Activated T-cell treated with anti-CD3 and anti-CD28 coated beads, Interleukin-2, amount 50 U/mL, for 4 hours (primary cell): ENCODE measurements around the gene F13B. TPM values are rescaled to one million over a fixed set of nuclear protein-coding genes. Genes with fewer than 3 reads are reported as not detected.
"Not testable (repeated sequence)": the region's sequence is repeated elsewhere in the genome, so short reads cannot be mapped to it uniquely, and the experiment has no call there.

Experiments
- ATAC-seq, 2 donors: fragments of 200-7000 bp; cut with Tn5 transposase; one replicate each; pipeline ENCODE4 v1.10.0; 2021
- DNase-seq: peaks from one replicate; pipeline ENCODE4 v3.0.0-alpha.2; 2020
- H3K27me3 Mint-ChIP-seq: one replicate; pipeline ENCODE4 v1.8.0; 2021; ENCODE audit warnings: low read depth, mixed read lengths
- H3K36me3 Mint-ChIP-seq: one replicate; pipeline ENCODE4 v1.8.0; 2022; ENCODE audit warnings: mixed read lengths; ENCODE audit not compliant: insufficient read depth
- H3K4me1 Mint-ChIP-seq: one replicate; pipeline ENCODE4 v1.8.0; 2021; ENCODE audit warnings: low read depth, mixed read lengths
- H3K4me3 Mint-ChIP-seq: one replicate; pipeline ENCODE4 v1.8.0; 2021; ENCODE audit warnings: mild to moderate bottlenecking, moderate library complexity, mixed read lengths
- H3K9me3 Mint-ChIP-seq: one replicate; pipeline ENCODE4 v1.8.0; 2021; ENCODE audit warnings: mixed read lengths
- total RNA-seq, 3 donors: library from RNA; stranded (reverse); gene quantifications; one replicate each; pipeline ENCODE4 v1.2.1, GENCODE V29; 2021

Gene F13B
- total RNA-seq, 3 donors from 2014 or later, result not detected

- ATAC-seq, result no peak
- Mint-ChIP-seq H3K27me3 (peaks cover 4% of the 10 kb centered on the region), H3K36me3 (no peaks in the 10 kb centered on the region), H3K4me3 (no peak overlapping the region), H3K9me3 (peaks cover 7% of the 10 kb centered on the region), H3K4me1 (no peaks in the 10 kb centered on the region)
- DNase-seq, result no peak
Measured at GRCh38 chr1:197076585-197076984, 9.5 kb upstream of the F13B start.

DNA sequence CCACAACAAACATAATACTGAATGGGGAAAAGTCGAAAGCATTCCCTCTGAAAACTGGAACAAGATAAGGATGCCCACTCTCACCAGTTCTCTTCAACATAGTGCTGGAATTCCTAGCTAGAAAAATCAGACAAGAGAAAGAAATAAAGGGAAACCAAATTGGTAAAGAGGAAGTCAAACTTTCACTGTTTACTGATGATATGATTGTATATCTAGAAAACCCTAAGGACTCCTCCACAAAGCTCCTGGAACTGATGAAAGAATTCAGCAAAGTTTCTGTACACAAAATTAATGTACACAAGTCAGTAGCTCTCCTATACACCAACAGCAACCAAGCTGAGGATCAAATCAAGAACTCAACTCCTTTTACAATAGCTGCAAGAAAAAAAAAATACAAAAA is 6.9 kb upstream of the F13B start:
- Mint-ChIP-seq H3K36me3 (no peaks in the 10 kb centered on the region), H3K4me1 (no peaks in the 10 kb centered on the region), H3K9me3 (no peaks in the 10 kb centered on the region), H3K4me3 (no peak overlapping the region), H3K27me3 (peaks cover 4% of the 10 kb centered on the region)
- no peak for DNase-seq
- ATAC-seq, result no peak

GRCh38 chr1:197067457-197067818 is 378 bp upstream of the F13B start:
- no peak overlapping the region for H3K4me3 Mint-ChIP-seq
- ATAC-seq (no peak), DNase-seq (no peak)
- peaks cover 2% of the 10 kb centered on the region for H3K27me3 Mint-ChIP-seq
- H3K9me3 Mint-ChIP-seq, result no peaks in the 10 kb centered on the region
- H3K36me3 Mint-ChIP-seq, result no peaks in the 10 kb centered on the region
- no peaks in the 10 kb centered on the region for H3K4me1 Mint-ChIP-seq

GRCh38 chr1:197066277-197066676 is 783 bp downstream of the F13B start:
- Mint-ChIP-seq H3K36me3 (no peaks in the 10 kb centered on the region), H3K4me1 (no peaks in the 10 kb centered on the region), H3K9me3 (no peaks in the 10 kb centered on the region), H3K4me3 (no peak overlapping the region), H3K27me3 (peaks cover 4% of the 10 kb centered on the region)
- ATAC-seq, result no peak
- DNase-seq, result no peak

DNA sequence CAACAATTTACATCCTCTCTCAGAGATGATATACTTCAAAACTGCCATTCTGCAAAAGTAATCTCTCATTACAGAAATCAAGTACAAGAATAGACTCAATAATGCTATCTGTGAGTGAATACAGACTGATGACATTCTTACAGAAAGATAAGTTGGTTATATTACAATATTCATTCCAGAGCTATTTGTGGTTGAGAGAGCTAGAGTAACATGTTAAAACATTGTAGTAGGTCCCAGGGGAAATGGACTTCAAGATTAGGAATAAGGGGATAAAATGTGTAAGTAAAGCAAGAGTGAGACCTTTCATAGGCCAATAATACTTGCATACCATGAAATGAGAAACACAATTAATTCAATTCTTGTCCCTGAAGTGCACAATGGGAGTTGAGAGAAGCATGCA is 1.5 kb downstream of the F13B start:
- Mint-ChIP-seq H3K36me3 (no peaks in the 10 kb centered on the region), H3K9me3 (no peaks in the 10 kb centered on the region), H3K27me3 (peaks cover 4% of the 10 kb centered on the region), H3K4me1 (no peaks in the 10 kb centered on the region), H3K4me3 (no peak overlapping the region)
- DNase-seq (no peak), ATAC-seq (no peak)

- no peak overlapping the region for H3K4me3 Mint-ChIP-seq
- no peaks in the 10 kb centered on the region for H3K4me1 Mint-ChIP-seq
- ATAC-seq (no peak), DNase-seq (no peak)
- H3K27me3 Mint-ChIP-seq, result peaks cover 5% of the 10 kb centered on the region
- H3K36me3 Mint-ChIP-seq, result no peaks in the 10 kb centered on the region
- H3K9me3 Mint-ChIP-seq, result no peaks in the 10 kb centered on the region
Measured at GRCh38 chr1:197063212-197063611, 3.8 kb downstream of the F13B start.

- no peaks in the 10 kb centered on the region for H3K4me1 Mint-ChIP-seq
- H3K9me3 Mint-ChIP-seq, result no peaks in the 10 kb centered on the region
- no peak overlapping the region for H3K4me3 Mint-ChIP-seq
- no peak for ATAC-seq
- H3K36me3 Mint-ChIP-seq, result no peaks in the 10 kb centered on the region
- DNase-seq, result no peak
- H3K27me3 Mint-ChIP-seq, result peaks cover 7% of the 10 kb centered on the region
Measured at GRCh38 chr1:197062692-197063091, 4.4 kb downstream of the F13B start.

DNA sequence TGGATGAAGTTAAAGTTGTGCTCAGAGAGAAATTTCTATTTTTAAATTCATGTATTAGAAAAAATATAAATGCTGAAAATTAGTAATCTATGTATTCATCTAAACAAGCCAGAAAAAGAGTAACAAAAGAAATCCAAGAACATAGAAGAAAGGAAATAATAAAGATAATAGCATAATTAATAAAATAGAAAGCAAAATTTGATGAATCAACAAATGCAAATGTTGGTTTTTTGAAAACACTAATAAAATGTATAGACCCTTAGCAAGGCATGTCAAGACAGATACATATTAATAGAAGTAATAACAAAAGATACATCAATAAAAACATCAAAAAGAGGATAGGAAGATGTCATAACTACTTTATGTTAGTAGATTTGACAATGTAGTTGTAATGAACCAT is 18.0 kb downstream of the F13B start:
- Mint-ChIP-seq H3K9me3 (no peaks in the 10 kb centered on the region), H3K4me1 (no peaks in the 10 kb centered on the region), H3K4me3 (no peak overlapping the region), H3K27me3 (peaks cover 18% of the 10 kb centered on the region), H3K36me3 (no peaks in the 10 kb centered on the region)
- no peak for ATAC-seq
- DNase-seq, result no peak

DNA sequence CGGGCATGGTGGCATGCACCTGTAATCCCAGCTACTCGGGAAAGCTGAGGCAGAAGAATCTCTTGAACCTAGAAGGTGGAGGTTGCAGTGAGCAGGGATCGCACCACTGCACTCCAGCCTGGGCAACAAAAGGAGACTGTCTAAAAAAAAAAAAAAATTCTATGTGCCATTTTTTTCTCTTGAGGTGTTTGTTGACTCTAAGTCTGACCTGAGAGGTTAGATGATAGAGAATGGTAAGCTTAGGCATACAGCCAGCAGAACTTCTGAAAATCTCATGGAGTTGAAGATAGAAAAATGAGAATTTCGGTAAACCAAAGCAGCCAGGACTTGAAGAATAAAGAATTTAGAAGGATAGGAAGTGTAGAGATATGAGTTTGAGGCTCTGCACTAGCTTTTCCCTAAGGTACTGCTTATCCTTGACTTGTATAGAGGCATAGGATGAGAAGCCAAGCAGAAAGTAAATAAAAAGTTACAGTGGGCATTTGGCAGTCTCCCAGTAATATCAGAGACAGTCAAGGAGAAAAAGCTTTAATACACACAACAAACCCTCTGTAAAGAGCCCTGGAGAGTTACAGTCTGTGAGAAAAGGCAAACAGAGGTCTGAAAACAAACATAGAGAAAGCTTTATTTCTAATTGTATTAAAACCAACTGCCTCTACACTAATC is 24.3 kb downstream of the F13B start:
- Mint-ChIP-seq H3K9me3 (no peaks in the 10 kb centered on the region), H3K36me3 (no peaks in the 10 kb centered on the region), H3K4me1 (no peaks in the 10 kb centered on the region), H3K4me3 (no peak overlapping the region), H3K27me3 (peaks cover 24% of the 10 kb centered on the region)
- ATAC-seq (no peak), DNase-seq (no peak)

GRCh38 chr1:197041486-197042353 is 25.3 kb downstream of the F13B start:
- ATAC-seq, result no peak
- H3K9me3 Mint-ChIP-seq, result no peaks in the 10 kb centered on the region

GRCh38 chr1:197036861-197037260 is 30.2 kb downstream of the F13B start:
- no peaks in the 10 kb centered on the region for H3K36me3 Mint-ChIP-seq
- no peaks in the 10 kb centered on the region for H3K9me3 Mint-ChIP-seq
- H3K4me3 Mint-ChIP-seq, result no peak overlapping the region
- ATAC-seq (no peak), DNase-seq (no peak)
- H3K4me1 Mint-ChIP-seq, result no peaks in the 10 kb centered on the region
- H3K27me3 Mint-ChIP-seq, result peaks cover 13% of the 10 kb centered on the region

More at GRCh38 chr1:197041486-197042353, 25.3 kb downstream of the F13B start:
- H3K4me1 Mint-ChIP-seq, result no peaks in the 10 kb centered on the region
- H3K27me3 Mint-ChIP-seq, result peaks cover 25% of the 10 kb centered on the region
- no peak for DNase-seq
- no peaks in the 10 kb centered on the region for H3K36me3 Mint-ChIP-seq
- no peak overlapping the region for H3K4me3 Mint-ChIP-seq

DNA sequence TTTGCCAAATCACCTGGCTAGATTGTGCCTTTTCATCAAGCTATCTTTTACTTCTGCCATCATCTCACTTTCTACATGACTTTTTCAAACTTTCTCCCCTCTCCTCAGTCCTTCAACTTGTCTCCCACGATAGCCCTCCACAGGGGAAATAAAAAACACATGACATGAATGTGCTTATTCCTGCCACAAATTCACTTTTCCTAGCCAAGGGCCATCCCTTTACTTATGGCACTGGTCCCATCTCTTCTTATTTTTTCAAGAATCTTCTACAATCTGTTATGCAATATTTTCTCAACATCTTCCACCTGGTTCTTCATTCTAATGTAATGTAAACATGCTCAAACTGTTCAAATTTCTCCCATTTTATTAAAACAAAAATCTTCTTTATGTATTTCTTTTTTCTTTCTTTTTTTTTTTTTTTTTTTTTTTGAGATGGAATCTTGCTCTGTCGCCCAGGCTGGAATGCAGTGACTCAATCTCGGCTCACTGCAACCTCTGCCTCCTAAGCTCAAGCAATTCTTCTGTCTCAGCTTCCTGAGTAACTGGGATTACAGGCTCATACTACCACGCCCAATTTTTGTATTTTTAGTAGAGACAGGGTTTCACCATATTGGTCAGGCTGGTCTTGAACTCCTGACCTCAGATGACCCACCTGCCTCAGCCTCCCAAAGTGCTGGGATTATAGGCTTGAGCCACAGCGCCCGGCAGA is 32.3 kb downstream of the F13B start:
- H3K4me3 Mint-ChIP-seq, H3K9me3 Mint-ChIP-seq, H3K36me3 Mint-ChIP-seq, DNase-seq, H3K4me1 Mint-ChIP-seq, ATAC-seq: not testable (repeated sequence)
- peaks cover 11% of the 10 kb centered on the region for H3K27me3 Mint-ChIP-seq

GRCh38 chr1:197029749-197030148 is 37.3 kb downstream of the F13B start:
- ATAC-seq (no peak), DNase-seq (no peak)
- H3K27me3 Mint-ChIP-seq, result peaks cover 2% of the 10 kb centered on the region
- no peaks in the 10 kb centered on the region for H3K9me3 Mint-ChIP-seq
- no peak overlapping the region for H3K4me3 Mint-ChIP-seq
- no peaks in the 10 kb centered on the region for H3K36me3 Mint-ChIP-seq
- H3K4me1 Mint-ChIP-seq, result no peaks in the 10 kb centered on the region

- no peaks in the 10 kb centered on the region for H3K9me3 Mint-ChIP-seq
- H3K4me3 Mint-ChIP-seq, result no peak overlapping the region
- H3K4me1 Mint-ChIP-seq, result no peaks in the 10 kb centered on the region
- H3K27me3 Mint-ChIP-seq, result no peaks in the 10 kb centered on the region
- ATAC-seq, result no peak
- no peaks in the 10 kb centered on the region for H3K36me3 Mint-ChIP-seq
- DNase-seq, result no peak
Measured at GRCh38 chr1:197027359-197027758, 39.7 kb downstream of the F13B start.
